Ecto neural progenitor cell (in vitro differentiated cells): Measurements from ENCODE around the gene CAMK2A.

Experiments
- DNase-seq: peaks from one replicate; pipeline ENCODE4 v3.0.0-alpha.2; 2018; ENCODE audit warnings: low spot score

The CAMK2A gene

GRCh38 chr5:150211156-150212030, 78.2 kb downstream of the CAMK2A start:
- DNase-seq = no peak

GRCh38 chr5:150210644-150211043, 78.9 kb downstream of the CAMK2A start:
- no peak for DNase-seq

GRCh38 chr5:150209099-150209635, 80.4 kb downstream of the CAMK2A start:
- DNase-seq = no peak

GRCh38 chr5:150208187-150209098, 81.1 kb downstream of the CAMK2A start:
- DNase-seq = no peak

- DNase-seq = no peak
Measured at GRCh38 chr5:150206779-150207115, 82.8 kb downstream of the CAMK2A start.

- DNase-seq = no peak
Measured at GRCh38 chr5:150206098-150206778, 83.3 kb downstream of the CAMK2A start.

GRCh38 chr5:150204590-150204960, 85.0 kb downstream of the CAMK2A start:
- DNase-seq = no peak

GRCh38 chr5:150203832-150204589, 85.6 kb downstream of the CAMK2A start:
- DNase-seq = no peak

GRCh38 chr5:150202501-150202900, 87.1 kb downstream of the CAMK2A start:
- DNase-seq = no peak

GRCh38 chr5:150197476-150197875, 92.1 kb downstream of the CAMK2A start:
- no peak for DNase-seq

- DNase-seq = no peak
Measured at GRCh38 chr5:150196986-150197385, 92.6 kb downstream of the CAMK2A start.

GRCh38 chr5:150196514-150196913, 93.1 kb downstream of the CAMK2A start:
- DNase-seq = no peak

- no peak for DNase-seq
Measured at GRCh38 chr5:150195736-150196485, 93.7 kb downstream of the CAMK2A start.

GRCh38 chr5:150192462-150192861, 97.1 kb downstream of the CAMK2A start:
- DNase-seq = no peak

- no peak for DNase-seq
Measured at GRCh38 chr5:150190987-150191386, 98.6 kb downstream of the CAMK2A start.

GRCh38 chr5:150190503-150190979, 99.0 kb downstream of the CAMK2A start:
- no peak for DNase-seq

- no peak for DNase-seq
Measured at GRCh38 chr5:150189728-150190502, 99.7 kb downstream of the CAMK2A start, which contains the start of gene SLC6A7. Gene SLC6A7 (plus strand): TSS chr5:150190062. CDS start chr5:150190328, 266 bp downstream.

GRCh38 chr5:150189326-150189725, 100.2 kb downstream of the CAMK2A start:
- DNase-seq = no peak

GRCh38 chr5:150188146-150188842, 101.3 kb downstream of the CAMK2A start:
- DNase-seq = no peak
